Stimulated activated CD8-positive, alpha-beta memory T cell treated with anti-CD3 and anti-CD28 coated beads, Interleukin-7, amount 100 ng/mL, for 1 hour (primary cell): Measurements from ENCODE around the gene STRA8.

Experiments used
- DNase-seq, 2 donors: peaks; one replicate each; pipeline ENCODE4 v3.0.0-alpha.2; 2020; ENCODE audit warnings: low read depth in 2 of 2

STRA8 gene

GRCh38 chr7:135233570-135233969 lies at the start of gene STRA8:
TSS of gene STRA8 (plus strand) at chr7:135233838. CDS start at chr7:135240525, 6,687 bp downstream.
- no peak for DNase-seq

- DNase-seq = no peak
Measured at GRCh38 chr7:135184254-135184841, 49.3 kb upstream of the STRA8 start.

GRCh38 chr7:135185471-135186260 lies 48.0 kb upstream of the STRA8 start:
- DNase-seq = no peak

- no peak for DNase-seq
Measured at GRCh38 chr7:135186261-135186540, 47.4 kb upstream of the STRA8 start.

GRCh38 chr7:135186841-135187253 lies 46.8 kb upstream of the STRA8 start:
- DNase-seq = no peak

- DNase-seq = no peak
Measured at GRCh38 chr7:135188298-135188984, 45.2 kb upstream of the STRA8 start.

- no peak for DNase-seq
Measured at GRCh38 chr7:135189221-135189662, 44.4 kb upstream of the STRA8 start.

- DNase-seq = no peak
Measured at GRCh38 chr7:135189961-135190360, 43.7 kb upstream of the STRA8 start.

GRCh38 chr7:135190703-135191102 lies 42.9 kb upstream of the STRA8 start:
- DNase-seq = no peak

- DNase-seq = no peak
Measured at GRCh38 chr7:135192914-135193536, 40.6 kb upstream of the STRA8 start.

- no peak for DNase-seq
Measured at GRCh38 chr7:135193615-135194081, 40.0 kb upstream of the STRA8 start.

- no peak for DNase-seq
Measured at GRCh38 chr7:135194494-135195095, 39.0 kb upstream of the STRA8 start.

GRCh38 chr7:135195156-135195555 lies 38.5 kb upstream of the STRA8 start:
- no peak for DNase-seq

- DNase-seq = no peak
Measured at GRCh38 chr7:135195968-135196629, 37.5 kb upstream of the STRA8 start.

- no peak for DNase-seq
Measured at GRCh38 chr7:135197343-135197742, 36.3 kb upstream of the STRA8 start.

- no peak for DNase-seq
Measured at GRCh38 chr7:135197906-135198655, 35.6 kb upstream of the STRA8 start.

GRCh38 chr7:135199439-135199838 lies 34.2 kb upstream of the STRA8 start:
- no peak for DNase-seq

GRCh38 chr7:135200821-135201331 lies 32.8 kb upstream of the STRA8 start:
- DNase-seq = no peak

GRCh38 chr7:135201350-135201749 lies 32.3 kb upstream of the STRA8 start:
- no peak for DNase-seq

GRCh38 chr7:135204341-135204749 lies 29.3 kb upstream of the STRA8 start:
- no peak for DNase-seq
